ENCODE measurements around the gene RHOF.

The RHOF gene

GRCh38 chr12:121740847-121741246, 52.6 kb downstream of the RHOF start:
- DNase-seq = no peak

GRCh38 chr12:121738340-121738858, 55.1 kb downstream of the RHOF start:
- DNase-seq = no peak

GRCh38 chr12:121733849-121734248, 59.6 kb downstream of the RHOF start:
- DNase-seq = no peak

- no peak for DNase-seq
These were observed 62.0 kb downstream of the RHOF start for GRCh38 chr12:121731473-121731872.

GRCh38 chr12:121729021-121729420, 64.5 kb downstream of the RHOF start:
- no peak for DNase-seq
